SK-N-SH (cell line): Measurements from ENCODE around the gene SELE. TPM values are rescaled to one million over a fixed set of nuclear protein-coding genes. Genes with fewer than 3 reads are reported as not detected.
A peak's percentile ranks its signal among the peaks of the same experiment; 100 is the strongest.

ENCODE experiments used
- CTCF ChIA-PET: fragments of 300-600, 350-600 bp; formaldehyde crosslinking; extraction: SDS; loops from one replicate; lab custom pipeline; 2021; lab: Yijun Ruan, JAX
- POLR2A ChIA-PET: fragments of 350-600 bp; sonication (Branson Sonifier 250); formaldehyde crosslinking; extraction: SDS; loops from one replicate; lab custom pipeline; 2020; ENCODE audit warnings: antibody characterized with exemption, inconsistent platforms; lab: Yijun Ruan, JAX
- DNase-seq: peaks from one replicate; pipeline ENCODE4 v3.0.0; 2012
- H2AFZ ChIP-seq: fragments of 200-600 bp; sonication (generic); 2 replicates; pipeline ENCODE4 v1.8.1; 2016; ENCODE audit warnings: antibody characterized with exemption, mild to moderate bottlenecking, low read depth
- H3F3A ChIP-seq: fragments of 200-600 bp; sonication (generic); replicated peaks from 2 replicates; pipeline ENCODE3; 2016; ENCODE audit warnings: antibody characterized with exemption, mild to moderate bottlenecking; ENCODE audit not compliant: insufficient read depth
- H3K27ac ChIP-seq, 2 experiments: fragments of 200-500 bp in 1 of 2; fragments of 200-600 bp in 1 of 2; sonication (Bioruptor generic) in 1 of 2; sonication (generic), shearing (Covaris generic) in 1 of 2; 2 replicates each; pipeline versions ENCODE4 v1.5.1 to v1.6.1; 2014 to 2016; ENCODE audit warnings: low read depth in 2 of 2, inconsistent platforms in 1 of 2, low read length in 1 of 2, mild to moderate bottlenecking in 1 of 2, mixed read lengths in 1 of 2
- H3K27me3 ChIP-seq: fragments of 200-600 bp; sonication (generic), shearing (Covaris generic); 2 replicates; pipeline ENCODE4 v1.6.1; 2016; ENCODE audit warnings: mixed run types; ENCODE audit not compliant: insufficient read depth
- H3K36me3 ChIP-seq, 2 experiments: fragments of 200-500 bp in 1 of 2; fragments of 200-600 bp in 1 of 2; sonication (Bioruptor generic) in 1 of 2; sonication (generic) in 1 of 2; replicated peaks in 1 of 2; 2 replicates each; pipeline versions ENCODE3 to v1.5.1; 2014 to 2016; ENCODE audit warnings: low read length in 1 of 2, mild to moderate bottlenecking in 1 of 2; ENCODE audit not compliant: insufficient read depth in 2 of 2, control insufficient read depth in 1 of 2
- H3K4me1 ChIP-seq, 2 experiments: fragments of 200-500 bp in 1 of 2; fragments of 200-600 bp in 1 of 2; sonication (Bioruptor generic) in 1 of 2; sonication (generic), shearing (Covaris generic) in 1 of 2; 2 replicates each; pipeline versions ENCODE4 v1.5.1 to v1.6.1; 2014 to 2016; ENCODE audit warnings: low read depth in 1 of 2, low read length in 1 of 2, mixed run types in 1 of 2; ENCODE audit not compliant: insufficient read depth in 2 of 2, control insufficient read depth in 1 of 2
- H3K4me2 ChIP-seq: fragments of 200-600 bp; sonication (generic), shearing (Covaris generic); 2 replicates; pipeline ENCODE4 v1.6.1; 2017; ENCODE audit warnings: mixed run types
- H3K4me3 ChIP-seq, 2 experiments: fragments of 200-500 bp in 1 of 2; fragments of 200-600 bp in 1 of 2; sonication (Bioruptor generic) in 1 of 2; sonication (generic), shearing (Covaris generic) in 1 of 2; 2 replicates each; pipeline versions ENCODE4 v1.5.1 to v1.8.1; 2014 to 2016; ENCODE audit warnings: low read depth in 2 of 2, inconsistent platforms in 1 of 2, low read length in 1 of 2, mild to moderate bottlenecking in 1 of 2, mixed read lengths in 1 of 2, moderate library complexity in 1 of 2
- H3K79me2 ChIP-seq: fragments of 200-600 bp; sonication (generic); 2 replicates; pipeline ENCODE4 v1.8.1; 2017; ENCODE audit warnings: mild to moderate bottlenecking; ENCODE audit not compliant: insufficient read depth
- H3K9ac ChIP-seq: fragments of 200-600 bp; sonication (generic); 2 replicates; pipeline ENCODE4 v1.6.1; 2017; ENCODE audit warnings: mixed run types
- H3K9me2 ChIP-seq: fragments of 200-600 bp; sonication (generic); 2 replicates; pipeline ENCODE4 v1.6.1; 2017; ENCODE audit warnings: mixed run types
- H3K9me3 ChIP-seq: fragments of 200-600 bp; sonication (generic); 2 replicates; pipeline ENCODE4 v1.6.1; 2017; ENCODE audit warnings: mixed run types, mild to moderate bottlenecking, moderate library complexity
- H4K20me1 ChIP-seq: fragments of 200-600 bp; sonication (generic); 2 replicates; pipeline ENCODE4 v1.6.1; 2017; ENCODE audit warnings: mild to moderate bottlenecking, mixed run types; ENCODE audit not compliant: insufficient read depth
- ELF1 ChIP-seq: IDR thresholded peaks from 2 replicates; pipeline ENCODE4 v1.4.0; 2012
- EP300 ChIP-seq, 2 experiments: IDR thresholded peaks; 2 replicates each; pipeline versions ENCODE4 v1.4.0 to v1.6.1; 2012; ENCODE audit warnings: borderline replicate concordance in 1 of 2, low read depth in 1 of 2, low read length in 1 of 2
- EZH2phosphoT487 ChIP-seq: fragments of 200-600 bp; sonication (generic); IDR thresholded peaks from 2 replicates; pipeline ENCODE4 v1.6.1; 2017; ENCODE audit warnings: low read depth, mixed run types, mild to moderate bottlenecking, antibody characterized with exemption, moderate library complexity, borderline replicate concordance
- FOSL2 ChIP-seq: IDR thresholded peaks from 2 replicates; pipeline ENCODE4 v1.4.0; 2012; ENCODE audit warnings: low read depth, mild to moderate bottlenecking, moderate library complexity, borderline replicate concordance
- GABPA ChIP-seq: IDR thresholded peaks from 2 replicates; pipeline ENCODE4 v1.4.0; 2012; ENCODE audit warnings: low read depth, mild to moderate bottlenecking
- GATA2 ChIP-seq: sonication (generic); formaldehyde crosslinking; IDR thresholded peaks from 2 replicates; pipeline ENCODE4 v1.5.0; 2020; ENCODE audit warnings: mild to moderate bottlenecking, missing genetic modification reagents
- MXI1 ChIP-seq: IDR thresholded peaks from 2 replicates; pipeline ENCODE4 v1.6.1; 2012; ENCODE audit warnings: mild to moderate bottlenecking, low read depth, low read length, improper control_type of control experiment
- PBX3 ChIP-seq: IDR thresholded peaks from 2 replicates; pipeline ENCODE4; 2012
- REST ChIP-seq: IDR thresholded peaks from 2 replicates; pipeline ENCODE4 v1.6.1; 2012; ENCODE audit warnings: mild to moderate bottlenecking, low read depth, low read length, moderate library complexity
- SIN3A ChIP-seq: IDR thresholded peaks from 2 replicates; pipeline ENCODE4 v1.6.1; 2012; ENCODE audit warnings: low read depth, mild to moderate bottlenecking, low read length, moderate library complexity, borderline replicate concordance
- USF2 ChIP-seq: fragments of 150-350 bp; IDR thresholded peaks from 2 replicates; pipeline ENCODE4 v1.6.1; 2017; ENCODE audit warnings: antibody characterized with exemption, low read length, low read depth, borderline replicate concordance
- WGBS: methylation state at CpG from one replicate; pipeline ENCODE4 v1.1.6; 2017; ENCODE audit warnings: low lambda C conversion rate; 5-methylcytosine and 5-hydroxymethylcytosine counted together
- polyA plus RNA-seq, 3 experiments: library from polyadenylated mRNA; depleted of rRNA; stranded (reverse); fragments of >200 nt; gene quantifications; 2 replicates each; pipeline ENCODE4 v1.2.3, GENCODE V29; 2012

Gene SELE
- polyA plus RNA-seq, 1 of the 3 experiments (the other 2 are of a cell fraction): 0.02 TPM

- no peaks in the 10 kb centered on the region for H3F3A ChIP-seq
- H3K9me2 ChIP-seq: no peaks in the 10 kb centered on the region
- no peak overlapping the region for H3K4me3 ChIP-seq
- no peaks in the 10 kb centered on the region for H3K9me3 ChIP-seq
- CTCF ChIA-PET: no interaction called here
- 49% methylated on average over 7 of the region's 7 CpGs for WGBS
- POLR2A ChIA-PET: no interaction called here
- H3K4me1 ChIP-seq: no peaks in the 10 kb centered on the region
- H3K27ac ChIP-seq: no peak overlapping the region
- H3K36me3 ChIP-seq: no peaks in the 10 kb centered on the region
- TF ChIP-seq GATA2 (no peak), SIN3A (no peak), EP300 (IDR thresholded peaks at IDR 0.05; ENCODE audit: borderline replicate concordance in 1 of 2, low read depth in 1 of 2, low read length in 1 of 2) (no peak), USF2 (no peak), MXI1 (no peak), EZH2phosphoT487 (no peak)
- peak overlapping the region; percentile 17; the same call in 1 of the 2 replicates for H2AFZ ChIP-seq
- H3K79me2 ChIP-seq: no peaks in the 10 kb centered on the region
- H4K20me1 ChIP-seq: no peaks in the 10 kb centered on the region
- no peaks in the 10 kb centered on the region for H3K27me3 ChIP-seq
- H3K9ac ChIP-seq: no peak overlapping the region
- DNase-seq: no peak
- H3K4me2 ChIP-seq: no peak overlapping the region
These were observed 31.9 kb upstream of the SELE start for GRCh38 chr1:169765580-169766331.

GRCh38 chr1:169764919-169765318 is 31.0 kb upstream of the SELE start:
- H3K27ac ChIP-seq: no peak overlapping the region
- no peak overlapping the region for H2AFZ ChIP-seq
- H3K9me2 ChIP-seq: no peaks in the 10 kb centered on the region
- TF ChIP-seq FOSL2: no peak
- no peak for TF ChIP-seq GABPA
- TF ChIP-seq REST: no peak
- no peak for TF ChIP-seq EZH2phosphoT487
- no peak for TF ChIP-seq ELF1
- TF ChIP-seq PBX3: no peak
- TF ChIP-seq, all 33 proteins: peak for 0
- Histone ChIP-seq H3F3A (no peaks in the 10 kb centered on the region), H3K27me3 (no peaks in the 10 kb centered on the region), H3K9ac (no peak overlapping the region), H3K79me2 (no peaks in the 10 kb centered on the region), H3K4me1 (no peaks in the 10 kb centered on the region), H3K9me3 (no peaks in the 10 kb centered on the region), H3K4me2 (no peak overlapping the region), H3K4me3 (no peak overlapping the region), H3K36me3 (no peaks in the 10 kb centered on the region), H4K20me1 (no peaks in the 10 kb centered on the region)
- no peak for DNase-seq
- ChIA-PET CTCF (no interaction called here), POLR2A (no interaction called here)
- 5% methylated on average over 1 of the region's 1 CpG for WGBS
